K562 (cell line): ENCODE data around the gene MAML3. TPM values are rescaled to one million over a fixed set of nuclear protein-coding genes. Genes with fewer than 3 reads are reported as not detected.

Experiments used
- ATAC-seq: fragments of 200-7000 bp; cut with Tn5 transposase; 3 replicates; pipeline ENCODE4 v1.9.1; 2020; ENCODE audit warnings: moderate library complexity
- BruUV-seq: library from RNA; stranded (reverse); fragments of 400-500 nt; replicated peaks from 2 replicates; lab custom pipeline; 2021; lab: Mats Ljungman, UMichigan
- CTCF ChIA-PET: fragments of 300-600 bp; formaldehyde crosslinking; extraction: SDS; loops from one replicate; lab custom pipeline; 2021; ENCODE audit warnings: low intra/inter-chr PET ratio; lab: Yijun Ruan, JAX
- POLR2A ChIA-PET: fragments of 300-600, 350-650 bp; sonication (Branson Sonifier 250); formaldehyde crosslinking; extraction: SDS; loops from one replicate; lab custom pipeline; 2021; ENCODE audit warnings: antibody characterized with exemption, inconsistent platforms; lab: Yijun Ruan, JAX
- DNase-seq, 4 experiments: peaks; one replicate each; pipeline versions ENCODE4 v3.0.0 to v3.0.0-alpha.2; 2011 to 2018; ENCODE audit warnings: low spot score in 3 of 4, mixed read lengths in 3 of 4; ENCODE audit errors: extremely low read depth in 1 of 4
- FAIRE-seq: peaks from 2 replicates; lab custom pipeline; 2011; peaks lifted over from hg19 to GRCh38; lab: Jason Lieb, UNC
- H2AFZ ChIP-seq: 2 replicates; pipeline ENCODE4 v1.6.0; 2011; ENCODE audit warnings: low read depth, low read length, control low read depth, inconsistent platforms
- H3K27ac ChIP-seq: fragments of 200-600 bp; 3 replicates; pipeline ENCODE4 v1.8.0; 2011; ENCODE audit warnings: low read depth, mild to moderate bottlenecking, control low read depth, inconsistent platforms, low read length, moderate library complexity, mixed read lengths; ENCODE audit errors: extremely low read depth
- H3K27me3 ChIP-seq, 2 experiments: fragments of 300-600 bp in 1 of 2; 2 replicates in 1 of 2; 3 replicates in 1 of 2; pipeline versions ENCODE4 v1.6.0 to v1.8.0; 2011; ENCODE audit warnings: inconsistent platforms in 2 of 2, low read length in 2 of 2, mild to moderate bottlenecking in 1 of 2, mixed read lengths in 1 of 2, moderate library complexity in 1 of 2; ENCODE audit not compliant: control insufficient read depth in 2 of 2, insufficient read depth in 2 of 2
- H3K36me3 ChIP-seq: fragments of 300-600 bp; 3 replicates; pipeline ENCODE4 v1.8.0; 2011; ENCODE audit warnings: mild to moderate bottlenecking, low read length, inconsistent platforms; ENCODE audit not compliant: control insufficient read depth, insufficient read depth
- H3K4me1 ChIP-seq, 2 experiments: fragments of 200-600 bp in 1 of 2; replicated peaks in 1 of 2; 2 replicates in 1 of 2; 3 replicates in 1 of 2; pipeline versions ENCODE4 v1.5.1 to v1.8.0; 2011; ENCODE audit warnings: inconsistent platforms in 2 of 2, low read length in 2 of 2, mild to moderate bottlenecking in 1 of 2, mixed read lengths in 1 of 2, moderate library complexity in 1 of 2; ENCODE audit not compliant: control insufficient read depth in 2 of 2, insufficient read depth in 2 of 2
- H3K4me2 ChIP-seq: 2 replicates; pipeline ENCODE4 v1.6.1; 2011; ENCODE audit warnings: low read length, control low read depth, inconsistent platforms, mixed read lengths; ENCODE audit not compliant: insufficient read depth
- H3K4me3 ChIP-seq: fragments of 200-600 bp; sonication (generic), shearing (Covaris generic); 2 replicates; pipeline ENCODE4 v1.5.1; 2016; ENCODE audit warnings: control low read depth, inconsistent platforms
- H3K79me2 ChIP-seq: fragments of 200-600 bp; 3 replicates; pipeline ENCODE4 v1.8.0; 2011; ENCODE audit warnings: low read length, inconsistent platforms; ENCODE audit not compliant: control insufficient read depth, insufficient read depth
- H3K9ac ChIP-seq, 2 experiments: 2 replicates each; pipeline versions ENCODE4 v1.6.0 to v1.6.1; 2011; ENCODE audit warnings: low read depth in 2 of 2, low read length in 2 of 2, control low read depth in 1 of 2, inconsistent platforms in 1 of 2, mild to moderate bottlenecking in 1 of 2, mixed read lengths in 1 of 2; ENCODE audit not compliant: insufficient read depth in 1 of 2
- H3K9me1 ChIP-seq: one replicate; pipeline ENCODE4 v1.6.0; 2011; ENCODE audit warnings: inconsistent platforms, mild to moderate bottlenecking, low read length, moderate library complexity; ENCODE audit not compliant: control insufficient read depth, insufficient read depth
- H3K9me3 ChIP-seq: replicated peaks from 2 replicates; pipeline ENCODE4 v1.5.1; 2011; ENCODE audit warnings: low read depth, low read length, inconsistent platforms; ENCODE audit not compliant: control insufficient read depth, insufficient read depth
- H4K20me1 ChIP-seq: replicated peaks from 2 replicates; pipeline ENCODE4 v1.6.1; 2011; ENCODE audit warnings: low read length, inconsistent platforms, mixed read lengths; ENCODE audit not compliant: control insufficient read depth, insufficient read depth
- FOXK1 ChIP-seq: sonication (generic); formaldehyde crosslinking; IDR thresholded peaks from 2 replicates; pipeline ENCODE4 v1.8.0; 2022; ENCODE audit warnings: missing genetic modification reagents, mild to moderate bottlenecking, borderline replicate concordance
- GATAD2B ChIP-seq: fragments of 450-650 bp; IDR thresholded peaks from 2 replicates; pipeline ENCODE4 v1.6.1; 2017; ENCODE audit warnings: mild to moderate bottlenecking, borderline replicate concordance
- KLF6 ChIP-seq: fragments of 250-450 bp; sonication (Bioruptor Pico); IDR thresholded peaks from 2 replicates; pipeline ENCODE4 v1.4.0; 2020; ENCODE audit warnings: mild to moderate bottlenecking, moderate library complexity, borderline replicate concordance
- LARP7 ChIP-seq: fragments of 450-650 bp; IDR thresholded peaks from 2 replicates; pipeline ENCODE4 v1.6.1; 2016
- MXI1 ChIP-seq: IDR thresholded peaks from 2 replicates; pipeline ENCODE4 v1.6.1; 2011; ENCODE audit warnings: low read depth, mild to moderate bottlenecking, improper control_type of control experiment, low read length
- MYBL2 ChIP-seq, 2 experiments: fragments of 450-650 bp in 1 of 2; sonication (generic) in 1 of 2; formaldehyde crosslinking in 1 of 2; IDR thresholded peaks; 2 replicates each; pipeline versions ENCODE4 v1.6.1 to v1.8.1; 2017 to 2022; ENCODE audit warnings: borderline replicate concordance in 1 of 2, inconsistent platforms in 1 of 2, low read depth in 1 of 2, mild to moderate bottlenecking in 1 of 2, missing genetic modification reagents in 1 of 2, moderate library complexity in 1 of 2
- NCOR1 ChIP-seq: fragments of 450-650 bp; IDR thresholded peaks from 2 replicates; pipeline ENCODE4 v1.6.1; 2016; ENCODE audit warnings: mild to moderate bottlenecking, moderate library complexity
- NFRKB ChIP-seq: fragments of 450-650 bp; IDR thresholded peaks from 2 replicates; pipeline ENCODE4 v1.6.1; 2016; ENCODE audit warnings: low read depth
- PHB ChIP-seq: fragments of 250-450 bp; sonication (Bioruptor Pico); IDR thresholded peaks from 2 replicates; pipeline ENCODE4 v1.5.0; 2021
- TAF9B ChIP-seq: fragments of 450-650 bp; IDR thresholded peaks from 2 replicates; pipeline ENCODE4 v1.6.1; 2018; ENCODE audit warnings: mild to moderate bottlenecking; ENCODE audit not compliant: partially characterized antibody
- TEAD2 ChIP-seq: fragments of 450-650 bp; IDR thresholded peaks from 2 replicates; pipeline ENCODE4 v1.6.1; 2016; ENCODE audit warnings: missing genetic modification characterization, control low read depth, missing compliant biosample characterization
- XRCC5 ChIP-seq: fragments of 200-400 bp; formaldehyde crosslinking; IDR thresholded peaks from 2 replicates; pipeline ENCODE4 v1.6.1; 2017; ENCODE audit warnings: low read depth, mild to moderate bottlenecking, low read length
- ZEB2 ChIP-seq: fragments of 450-650 bp; IDR thresholded peaks from 2 replicates; pipeline ENCODE4 v1.6.1; 2016
- ZNF140 ChIP-seq: fragments of 250-450 bp; sonication (Bioruptor Pico); IDR thresholded peaks from 2 replicates; pipeline ENCODE4 v1.8.0; 2021; ENCODE audit warnings: moderate library complexity, mild to moderate bottlenecking, inconsistent platforms
- ZNF197 ChIP-seq: fragments of 200-800 bp; sonication (Bioruptor generic); IDR thresholded peaks from 2 replicates; pipeline ENCODE4 v1.6.1; 2016; ENCODE audit warnings: low read depth, missing genetic modification characterization, missing compliant biosample characterization
- ZNF696 ChIP-seq: fragments of 250-450 bp; sonication (Bioruptor Pico); conservative IDR thresholded peaks from 2 replicates; pipeline ENCODE4 v1.4.0; 2020; ENCODE audit warnings: mild to moderate bottlenecking, moderate library complexity
- WGBS: fragments of 100-300 bp; shearing (Covaris generic); methylation state at CpG from one replicate; pipeline ENCODE4 v1.1.6; 2016; ENCODE audit warnings: low coverage, mixed read lengths; ENCODE audit not compliant: insufficient coverage; ENCODE audit errors: missing lambda C conversion rate; 5-methylcytosine and 5-hydroxymethylcytosine counted together
- in situ Hi-C: fragments of 300-500 bp; cut with MboI; formaldehyde crosslinking; loops from 4 replicates; pipeline ENCODE4 v1.15.0; 2018; ENCODE audit warnings: inconsistent platforms, mixed read lengths
- intact Hi-C: fragments of 100-400 bp; cut with micrococcal nuclease; formaldehyde crosslinking; loops from 2 replicates; pipeline ENCODE4 v1.14.2; 2022
- polyA plus RNA-seq, 8 experiments: library from polyadenylated mRNA; depleted of rRNA in 4 of 8; stranded (reverse) in 5 of 8; unstranded in 3 of 8; fragments of >200 nt; fragmentation: Nextera tagmentation in 2 of 8; fragmentation: Illumina TruSeq in 1 of 8; extraction: Ambion mirVana in 2 of 8; extraction: Trizol in 1 of 8; gene quantifications; 2 replicates each; pipeline versions ENCODE4 v1.2.1 to v1.2.3, GENCODE V29; 2011 to 2014; ENCODE audit warnings: inconsistent platforms in 1 of 8, missing spikeins in 1 of 8
- total RNA-seq, 7 experiments: library from RNA; depleted of rRNA in 6 of 7; stranded (reverse); fragments of >200 nt in 6 of 7; fragmentation: Illumina TruSeq in 2 of 7; extraction: Trizol in 2 of 7; gene quantifications; 2 replicates each; pipeline versions ENCODE4 v1.2.1 to v1.2.3, GENCODE V29; 2011 to 2021; ENCODE audit warnings: low replicate concordance in 1 of 7
- TF ChIP-seq, protein P1 (sequence below): IDR thresholded peaks from 3 replicates; pipeline ENCODE4 v1.6.1; 2011; ENCODE audit warnings: borderline replicate concordance, mild to moderate bottlenecking; ENCODE audit not compliant: insufficient read length, insufficient read depth
- TF ChIP-seq, protein P2 (sequence below): fragments of 450-650 bp; formaldehyde crosslinking; IDR thresholded peaks from 2 replicates; pipeline ENCODE4 v1.4.0; 2020; ENCODE audit warnings: mild to moderate bottlenecking, moderate library complexity
- TF ChIP-seq, protein P3 (sequence below): sonication (generic); formaldehyde crosslinking; IDR thresholded peaks from 2 replicates; pipeline ENCODE4 v1.8.0; 2022; ENCODE audit warnings: missing genetic modification reagents, mild to moderate bottlenecking, borderline replicate concordance

MAML3 gene
- total and polyA plus RNA-seq, 9 of the 15 experiments (the other 6 are each of a cell fraction or from before 2014, with no cell fraction given): 0.01 to 0.55 (median 0.25) TPM

DNA sequence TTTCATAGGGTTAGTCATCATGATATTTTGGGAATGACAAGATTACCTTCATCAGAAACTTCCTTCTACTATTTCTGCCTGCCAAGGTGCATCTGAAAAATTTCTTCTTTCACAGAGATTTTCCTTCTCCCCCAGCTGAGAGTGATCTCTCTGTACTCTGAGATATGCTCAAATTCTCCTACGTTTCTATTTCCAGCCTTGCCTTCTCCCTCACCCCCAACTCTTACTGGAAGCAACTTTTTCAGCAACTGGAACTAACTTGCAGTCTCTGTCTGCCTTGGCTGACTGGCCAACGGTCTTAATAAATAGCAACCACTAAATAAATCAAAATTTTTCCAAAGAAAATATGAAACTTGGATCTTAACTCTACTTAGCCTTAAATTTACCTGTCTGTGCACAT lies 122.3 kb downstream of the MAML3 start:
- ChIA-PET CTCF (no interaction called here), POLR2A (no interaction called here)
- no peak overlapping the region for H2AFZ ChIP-seq
- ATAC-seq (no peak), FAIRE-seq (no peak), DNase-seq (no peak)
- H3K4me1 ChIP-seq: no peaks in the 10 kb centered on the region
- no peaks in the 10 kb centered on the region for H3K36me3 ChIP-seq
- in situ Hi-C loops: loop anchor here (10.0 kb wide), 1 partner anchor 223 kb away; no protein-coding TSS in a partner anchor
- H3K9ac ChIP-seq: no peak overlapping the region
- no peak overlapping the region for H3K27ac ChIP-seq
- no peaks in the 10 kb centered on the region for H3K9me3 ChIP-seq
- no TSS peak for BruUV-seq
- no peaks in the 10 kb centered on the region for H3K9me1 ChIP-seq
- H3K27me3 ChIP-seq: peaks cover 5 to 12% of the 10 kb centered on the region in 2 experiments; a peak in 3 of 5 replicates
- H3K4me2 ChIP-seq: no peak overlapping the region
- no peaks in the 10 kb centered on the region for H3K79me2 ChIP-seq
- 3% methylated on average over 2 of the region's 2 CpGs for WGBS
- H3K4me3 ChIP-seq: no peak overlapping the region
- intact Hi-C loops: no loop called here
- no peaks in the 10 kb centered on the region for H4K20me1 ChIP-seq
- no peak for TF ChIP-seq MYBL2 (IDR thresholded peaks at IDR 0.05; ENCODE audit: low read depth)
- TF ChIP-seq MYBL2 (CRISPR knock-in tag; IDR thresholded peaks at IDR 0.05; ENCODE audit: borderline replicate concordance): no peak
- no peak for TF ChIP-seq MXI1
- no peak for TF ChIP-seq XRCC5
- TF ChIP-seq, protein P1, sequence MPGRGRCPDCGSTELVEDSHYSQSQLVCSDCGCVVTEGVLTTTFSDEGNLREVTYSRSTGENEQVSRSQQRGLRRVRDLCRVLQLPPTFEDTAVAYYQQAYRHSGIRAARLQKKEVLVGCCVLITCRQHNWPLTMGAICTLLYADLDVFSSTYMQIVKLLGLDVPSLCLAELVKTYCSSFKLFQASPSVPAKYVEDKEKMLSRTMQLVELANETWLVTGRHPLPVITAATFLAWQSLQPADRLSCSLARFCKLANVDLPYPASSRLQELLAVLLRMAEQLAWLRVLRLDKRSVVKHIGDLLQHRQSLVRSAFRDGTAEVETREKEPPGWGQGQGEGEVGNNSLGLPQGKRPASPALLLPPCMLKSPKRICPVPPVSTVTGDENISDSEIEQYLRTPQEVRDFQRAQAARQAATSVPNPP: no peak
- TF ChIP-seq ZNF197 (CRISPR knock-in tag): no peak
- no peak for TF ChIP-seq PHB (CRISPR knock-in tag)
- TF ChIP-seq ZNF696: no peak
- TF ChIP-seq, protein P2, sequence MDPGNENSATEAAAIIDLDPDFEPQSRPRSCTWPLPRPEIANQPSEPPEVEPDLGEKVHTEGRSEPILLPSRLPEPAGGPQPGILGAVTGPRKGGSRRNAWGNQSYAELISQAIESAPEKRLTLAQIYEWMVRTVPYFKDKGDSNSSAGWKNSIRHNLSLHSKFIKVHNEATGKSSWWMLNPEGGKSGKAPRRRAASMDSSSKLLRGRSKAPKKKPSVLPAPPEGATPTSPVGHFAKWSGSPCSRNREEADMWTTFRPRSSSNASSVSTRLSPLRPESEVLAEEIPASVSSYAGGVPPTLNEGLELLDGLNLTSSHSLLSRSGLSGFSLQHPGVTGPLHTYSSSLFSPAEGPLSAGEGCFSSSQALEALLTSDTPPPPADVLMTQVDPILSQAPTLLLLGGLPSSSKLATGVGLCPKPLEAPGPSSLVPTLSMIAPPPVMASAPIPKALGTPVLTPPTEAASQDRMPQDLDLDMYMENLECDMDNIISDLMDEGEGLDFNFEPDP: no peak
- TF ChIP-seq NFRKB: no peak
- no peak for TF ChIP-seq FOXK1 (CRISPR knock-in tag)
- TF ChIP-seq TEAD2 (tag): no peak
- no peak for TF ChIP-seq KLF6 (CRISPR knock-in tag)
- TF ChIP-seq, protein P3, sequence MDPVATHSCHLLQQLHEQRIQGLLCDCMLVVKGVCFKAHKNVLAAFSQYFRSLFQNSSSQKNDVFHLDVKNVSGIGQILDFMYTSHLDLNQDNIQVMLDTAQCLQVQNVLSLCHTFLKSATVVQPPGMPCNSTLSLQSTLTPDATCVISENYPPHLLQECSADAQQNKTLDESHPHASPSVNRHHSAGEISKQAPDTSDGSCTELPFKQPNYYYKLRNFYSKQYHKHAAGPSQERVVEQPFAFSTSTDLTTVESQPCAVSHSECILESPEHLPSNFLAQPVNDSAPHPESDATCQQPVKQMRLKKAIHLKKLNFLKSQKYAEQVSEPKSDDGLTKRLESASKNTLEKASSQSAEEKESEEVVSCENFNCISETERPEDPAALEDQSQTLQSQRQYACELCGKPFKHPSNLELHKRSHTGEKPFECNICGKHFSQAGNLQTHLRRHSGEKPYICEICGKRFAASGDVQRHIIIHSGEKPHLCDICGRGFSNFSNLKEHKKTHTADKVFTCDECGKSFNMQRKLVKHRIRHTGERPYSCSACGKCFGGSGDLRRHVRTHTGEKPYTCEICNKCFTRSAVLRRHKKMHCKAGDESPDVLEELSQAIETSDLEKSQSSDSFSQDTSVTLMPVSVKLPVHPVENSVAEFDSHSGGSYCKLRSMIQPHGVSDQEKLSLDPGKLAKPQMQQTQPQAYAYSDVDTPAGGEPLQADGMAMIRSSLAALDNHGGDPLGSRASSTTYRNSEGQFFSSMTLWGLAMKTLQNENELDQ (CRISPR knock-in tag): no peak
- TF ChIP-seq LARP7: no peak
- TF ChIP-seq ZNF140 (CRISPR knock-in tag): no peak
- TF ChIP-seq TAF9B: no peak
- no peak for TF ChIP-seq ZEB2
- TF ChIP-seq NCOR1: no peak
- TF ChIP-seq GATAD2B: no peak
